A549 (cell line): Measurements from ENCODE around the gene UNC5CL. TPM values are rescaled to one million over a fixed set of nuclear protein-coding genes. Genes with fewer than 3 reads are reported as not detected.

Experiments
- ATAC-seq, 2 experiments: fragments of 200-7000 bp in 1 of 2; fragments of >200 bp in 1 of 2; cut with Nextera tagmentation in 1 of 2; cut with Tn5 transposase in 1 of 2; 3 replicates each; pipeline versions ENCODE4 v1.8.0 to v1.9.1; 2018 to 2020; ENCODE audit warnings: mild to moderate bottlenecking in 1 of 2, moderate library complexity in 1 of 2
- CTCF ChIA-PET: fragments of 300-600 bp; sonication (Branson Sonifier 250); formaldehyde crosslinking; extraction: SDS; loops from one replicate; lab custom pipeline; 2021; ENCODE audit warnings: antibody characterized with exemption, inconsistent platforms; lab: Yijun Ruan, JAX
- POLR2A ChIA-PET: fragments of 350-600 bp; formaldehyde crosslinking; extraction: SDS; loops from one replicate; lab custom pipeline; 2021; ENCODE audit warnings: antibody characterized with exemption, inconsistent platforms; lab: Yijun Ruan, JAX
- DNase-seq, 2 experiments: peaks; one replicate each; pipeline versions ENCODE4 v3.0.0 to v3.0.0-alpha.2; 2011 to 2016; ENCODE audit warnings: low read depth in 1 of 2, low spot score in 1 of 2
- FAIRE-seq: peaks from 2 replicates; lab custom pipeline; 2011; peaks lifted over from hg19 to GRCh38; lab: Jason Lieb, UNC
- H3K27ac ChIP-seq, 2 experiments: fragments of >200 bp; sonication (Bioruptor Twin); formaldehyde crosslinking; 3 replicates each; pipeline ENCODE4 v1.5.1; 2016 to 2017
- H3K4me1 ChIP-seq: fragments of >200 bp; sonication (Bioruptor Twin); formaldehyde crosslinking; 3 replicates; pipeline ENCODE4 v1.6.1; 2016
- H3K4me2 ChIP-seq: fragments of >200 bp; sonication (Bioruptor Twin); formaldehyde crosslinking; 3 replicates; pipeline ENCODE4 v1.6.1; 2016
- H3K4me3 ChIP-seq: fragments of >200 bp; sonication (Bioruptor Twin); formaldehyde crosslinking; 3 replicates; pipeline ENCODE4 v1.5.1; 2016
- H3K9me3 ChIP-seq: fragments of >200 bp; sonication (Bioruptor Twin); formaldehyde crosslinking; 3 replicates; pipeline ENCODE4 v1.6.1; 2016
- BHLHE40 ChIP-seq: IDR thresholded peaks from 2 replicates; pipeline ENCODE4 v1.6.1; 2012; ENCODE audit warnings: low read depth, low read length, inconsistent platforms
- CBX2 ChIP-seq: fragments of 200-600 bp; sonication (generic); IDR thresholded peaks from 2 replicates; pipeline ENCODE4 v1.6.1; 2016; ENCODE audit warnings: low read depth, mild to moderate bottlenecking, borderline replicate concordance
- CEBPB ChIP-seq, 2 experiments: fragments of >200 bp in 1 of 2; sonication (Bioruptor Twin) in 1 of 2; formaldehyde crosslinking in 1 of 2; IDR thresholded peaks; 2 replicates each; pipeline ENCODE4 v1.6.1; 2012 to 2016
- CHD4 ChIP-seq: fragments of 200-600 bp; sonication (generic); IDR thresholded peaks from 2 replicates; pipeline ENCODE4 v1.6.1; 2016; ENCODE audit warnings: antibody characterized with exemption, mild to moderate bottlenecking, borderline replicate concordance
- EHMT2 ChIP-seq: fragments of 200-600 bp; sonication (generic); IDR thresholded peaks from 2 replicates; pipeline ENCODE4 v1.6.1; 2016; ENCODE audit warnings: antibody characterized with exemption, low read depth, mild to moderate bottlenecking, moderate library complexity
- FOSL2 ChIP-seq, 2 experiments: fragments of 450-650 bp in 1 of 2; fragments of >200 bp in 1 of 2; sonication (Bioruptor Twin) in 1 of 2; formaldehyde crosslinking; IDR thresholded peaks; 2 replicates each; pipeline versions ENCODE4 v1.5.0 to v1.6.1; 2016 to 2020; ENCODE audit warnings: mild to moderate bottlenecking in 1 of 2, moderate library complexity in 1 of 2
- HDAC2 ChIP-seq: fragments of 200-600 bp; sonication (generic); IDR thresholded peaks from 2 replicates; pipeline ENCODE4 v1.6.1; 2016
- HOXB5 ChIP-seq: fragments of 250-450 bp; sonication (Bioruptor Pico); IDR thresholded peaks from 2 replicates; pipeline ENCODE4 v1.5.0; 2020; ENCODE audit warnings: mild to moderate bottlenecking, moderate library complexity
- JUNB ChIP-seq: fragments of >200 bp; sonication (Bioruptor Twin); formaldehyde crosslinking; IDR thresholded peaks from 2 replicates; pipeline ENCODE4 v1.6.1; 2016
- KDM1A ChIP-seq: fragments of 200-600 bp; sonication (generic); IDR thresholded peaks from 2 replicates; pipeline ENCODE4 v1.6.1; 2016; ENCODE audit warnings: low read depth, mild to moderate bottlenecking
- MAZ ChIP-seq: fragments of 150-350 bp; IDR thresholded peaks from 2 replicates; pipeline ENCODE4 v1.6.1; 2014; ENCODE audit warnings: antibody characterized with exemption, low read depth, low read length, borderline replicate concordance
- MYC ChIP-seq: IDR thresholded peaks from 2 replicates; pipeline ENCODE4 v1.6.1; 2012; ENCODE audit warnings: mild to moderate bottlenecking, inconsistent platforms, low read length, improper control_type of control experiment, borderline replicate concordance
- NFE2L2 ChIP-seq: fragments of 150-350 bp; conservative IDR thresholded peaks from 2 replicates; pipeline ENCODE4 v1.6.1; 2014; ENCODE audit warnings: low read length
- NR3C1 ChIP-seq: fragments of >200 bp; sonication (Bioruptor Twin); formaldehyde crosslinking; IDR thresholded peaks from 3 replicates; pipeline ENCODE4 v1.6.1; 2017
- POLR2AphosphoS2 ChIP-seq: conservative IDR thresholded peaks from 2 replicates; pipeline ENCODE4 v1.6.1; 2012; ENCODE audit warnings: low read length, improper control_type of control experiment, inconsistent platforms
- RAD21 ChIP-seq, 2 experiments: fragments of >200 bp in 1 of 2; sonication (Bioruptor Twin) in 1 of 2; formaldehyde crosslinking in 1 of 2; IDR thresholded peaks in 1 of 2; conservative IDR thresholded peaks in 1 of 2; 2 replicates in 1 of 2; 3 replicates in 1 of 2; pipeline ENCODE4 v1.6.1; 2012 to 2018; ENCODE audit warnings: inconsistent platforms in 1 of 2
- RFX5 ChIP-seq: fragments of 450-650 bp; IDR thresholded peaks from 2 replicates; pipeline ENCODE4 v1.7.1; 2014; ENCODE audit warnings: antibody characterized with exemption, mild to moderate bottlenecking, moderate library complexity
- SREBF2 ChIP-seq: fragments of 450-650 bp; IDR thresholded peaks from 2 replicates; pipeline ENCODE4 v1.6.1; 2014; ENCODE audit warnings: mild to moderate bottlenecking, moderate library complexity
- ZSCAN20 ChIP-seq: fragments of 250-450 bp; sonication (Bioruptor Pico); IDR thresholded peaks from 2 replicates; pipeline ENCODE4 v1.8.0; 2022; ENCODE audit warnings: mild to moderate bottlenecking, moderate library complexity
- WGBS: methylation state at CpG from one replicate; pipeline ENCODE4 v1.1.6; 2017; ENCODE audit errors: missing lambda C conversion rate; 5-methylcytosine and 5-hydroxymethylcytosine counted together
- polyA plus RNA-seq, 4 experiments: library from polyadenylated mRNA; depleted of rRNA in 3 of 4; stranded (reverse); fragments of >200 nt; fragmentation: RNase III in 1 of 4; extraction: RNeasy Plus Mini Kit Qiagen cat#74134 plus additional on column Dnase treatment in 1 of 4; gene quantifications; 2 replicates in 3 of 4; 3 replicates in 1 of 4; pipeline ENCODE4 v1.2.3, GENCODE V29; 2011 to 2017
- TF ChIP-seq, protein P1 (sequence below): fragments of >200 bp; sonication (Bioruptor Twin); formaldehyde crosslinking; IDR thresholded peaks from 3 replicates; pipeline ENCODE4 v1.5.1; 2016
- TF ChIP-seq, protein P2 (sequence below): fragments of 200-600 bp; sonication (generic); IDR thresholded peaks from 2 replicates; pipeline ENCODE4 v1.6.1; 2016; ENCODE audit warnings: antibody characterized with exemption, mild to moderate bottlenecking, moderate library complexity
- TF ChIP-seq, protein P3 (sequence below): fragments of >200 bp; sonication (Bioruptor Twin); formaldehyde crosslinking; IDR thresholded peaks from 3 replicates; pipeline ENCODE4 v1.6.1; 2016
- TF ChIP-seq, protein P4 (sequence below): IDR thresholded peaks from 2 replicates; pipeline ENCODE4 v1.6.1; 2012; ENCODE audit warnings: low read depth, borderline replicate concordance
- TF ChIP-seq, protein P5 (sequence below): fragments of 450-650 bp; IDR thresholded peaks from 2 replicates; pipeline ENCODE4 v1.6.1; 2014; ENCODE audit warnings: antibody characterized with exemption
- TF ChIP-seq, protein P6 (sequence below): fragments of 150-350 bp; IDR thresholded peaks from 2 replicates; pipeline ENCODE4 v1.6.1; 2014; ENCODE audit warnings: low read depth, mild to moderate bottlenecking, low read length
- TF ChIP-seq, protein P7 (sequence below): fragments of 250-450 bp; sonication (Bioruptor Pico); IDR thresholded peaks from 2 replicates; pipeline ENCODE4 v1.5.0; 2020; ENCODE audit warnings: low read depth, mild to moderate bottlenecking, moderate library complexity
- TF ChIP-seq, protein P8 (sequence below): fragments of >200 bp; sonication (Bioruptor Twin); formaldehyde crosslinking; IDR thresholded peaks from 2 replicates; pipeline ENCODE4 v1.6.1; 2016

UNC5CL gene
- polyA plus RNA-seq, 2 of the 4 experiments (the other 2 are of a cell fraction), result 1.1 to 2.8 TPM

DNA sequence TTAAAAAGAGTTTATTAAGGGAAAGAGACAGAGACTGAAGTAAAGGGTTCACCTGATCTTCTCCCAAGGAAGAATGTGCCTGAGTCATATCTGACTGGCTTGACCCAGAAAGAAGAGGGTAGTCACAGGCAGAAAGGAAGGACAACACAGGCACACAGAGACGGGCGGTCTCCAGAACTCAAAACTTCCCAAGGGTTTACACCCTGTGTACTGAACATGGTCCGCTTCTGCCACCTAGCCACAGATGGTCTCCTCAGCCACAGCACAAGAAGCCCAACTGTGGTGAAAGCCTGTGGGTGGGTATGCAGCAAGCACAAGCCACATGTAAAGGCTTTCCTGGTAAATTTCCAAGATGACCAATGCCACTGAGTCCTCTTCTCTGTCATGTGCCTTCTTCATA is 17.2 kb downstream of the UNC5CL start (continued):
- TF ChIP-seq CEBPB (IDR thresholded peaks at IDR 0.05), result no peak
- TF ChIP-seq EHMT2, result no peak
- no peak for TF ChIP-seq FOSL2 (IDR thresholded peaks at IDR 0.05)
- TF ChIP-seq FOSL2 (CRISPR knock-in tag; IDR thresholded peaks at IDR 0.05), result peak; percentile 20; the same call in 1 of the 2 replicates
- no peak for TF ChIP-seq JUNB
- peak; percentile 87 to 88 for TF ChIP-seq RAD21 (conservative IDR thresholded peaks at IDR 0.05 in 1 of 2, IDR thresholded peaks at IDR 0.05 in 1 of 2)
- TF ChIP-seq NFE2L2, result no peak
- no peak for TF ChIP-seq SREBF2
- TF ChIP-seq POLR2AphosphoS2, result no peak
- TF ChIP-seq HDAC2, result no peak
- TF ChIP-seq MYC, result no peak
- no peak for TF ChIP-seq KDM1A
- TF ChIP-seq, protein P1, sequence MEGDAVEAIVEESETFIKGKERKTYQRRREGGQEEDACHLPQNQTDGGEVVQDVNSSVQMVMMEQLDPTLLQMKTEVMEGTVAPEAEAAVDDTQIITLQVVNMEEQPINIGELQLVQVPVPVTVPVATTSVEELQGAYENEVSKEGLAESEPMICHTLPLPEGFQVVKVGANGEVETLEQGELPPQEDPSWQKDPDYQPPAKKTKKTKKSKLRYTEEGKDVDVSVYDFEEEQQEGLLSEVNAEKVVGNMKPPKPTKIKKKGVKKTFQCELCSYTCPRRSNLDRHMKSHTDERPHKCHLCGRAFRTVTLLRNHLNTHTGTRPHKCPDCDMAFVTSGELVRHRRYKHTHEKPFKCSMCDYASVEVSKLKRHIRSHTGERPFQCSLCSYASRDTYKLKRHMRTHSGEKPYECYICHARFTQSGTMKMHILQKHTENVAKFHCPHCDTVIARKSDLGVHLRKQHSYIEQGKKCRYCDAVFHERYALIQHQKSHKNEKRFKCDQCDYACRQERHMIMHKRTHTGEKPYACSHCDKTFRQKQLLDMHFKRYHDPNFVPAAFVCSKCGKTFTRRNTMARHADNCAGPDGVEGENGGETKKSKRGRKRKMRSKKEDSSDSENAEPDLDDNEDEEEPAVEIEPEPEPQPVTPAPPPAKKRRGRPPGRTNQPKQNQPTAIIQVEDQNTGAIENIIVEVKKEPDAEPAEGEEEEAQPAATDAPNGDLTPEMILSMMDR, result peak; percentile 65
- TF ChIP-seq, protein P2, sequence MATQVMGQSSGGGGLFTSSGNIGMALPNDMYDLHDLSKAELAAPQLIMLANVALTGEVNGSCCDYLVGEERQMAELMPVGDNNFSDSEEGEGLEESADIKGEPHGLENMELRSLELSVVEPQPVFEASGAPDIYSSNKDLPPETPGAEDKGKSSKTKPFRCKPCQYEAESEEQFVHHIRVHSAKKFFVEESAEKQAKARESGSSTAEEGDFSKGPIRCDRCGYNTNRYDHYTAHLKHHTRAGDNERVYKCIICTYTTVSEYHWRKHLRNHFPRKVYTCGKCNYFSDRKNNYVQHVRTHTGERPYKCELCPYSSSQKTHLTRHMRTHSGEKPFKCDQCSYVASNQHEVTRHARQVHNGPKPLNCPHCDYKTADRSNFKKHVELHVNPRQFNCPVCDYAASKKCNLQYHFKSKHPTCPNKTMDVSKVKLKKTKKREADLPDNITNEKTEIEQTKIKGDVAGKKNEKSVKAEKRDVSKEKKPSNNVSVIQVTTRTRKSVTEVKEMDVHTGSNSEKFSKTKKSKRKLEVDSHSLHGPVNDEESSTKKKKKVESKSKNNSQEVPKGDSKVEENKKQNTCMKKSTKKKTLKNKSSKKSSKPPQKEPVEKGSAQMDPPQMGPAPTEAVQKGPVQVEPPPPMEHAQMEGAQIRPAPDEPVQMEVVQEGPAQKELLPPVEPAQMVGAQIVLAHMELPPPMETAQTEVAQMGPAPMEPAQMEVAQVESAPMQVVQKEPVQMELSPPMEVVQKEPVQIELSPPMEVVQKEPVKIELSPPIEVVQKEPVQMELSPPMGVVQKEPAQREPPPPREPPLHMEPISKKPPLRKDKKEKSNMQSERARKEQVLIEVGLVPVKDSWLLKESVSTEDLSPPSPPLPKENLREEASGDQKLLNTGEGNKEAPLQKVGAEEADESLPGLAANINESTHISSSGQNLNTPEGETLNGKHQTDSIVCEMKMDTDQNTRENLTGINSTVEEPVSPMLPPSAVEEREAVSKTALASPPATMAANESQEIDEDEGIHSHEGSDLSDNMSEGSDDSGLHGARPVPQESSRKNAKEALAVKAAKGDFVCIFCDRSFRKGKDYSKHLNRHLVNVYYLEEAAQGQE, result no peak

DNA sequence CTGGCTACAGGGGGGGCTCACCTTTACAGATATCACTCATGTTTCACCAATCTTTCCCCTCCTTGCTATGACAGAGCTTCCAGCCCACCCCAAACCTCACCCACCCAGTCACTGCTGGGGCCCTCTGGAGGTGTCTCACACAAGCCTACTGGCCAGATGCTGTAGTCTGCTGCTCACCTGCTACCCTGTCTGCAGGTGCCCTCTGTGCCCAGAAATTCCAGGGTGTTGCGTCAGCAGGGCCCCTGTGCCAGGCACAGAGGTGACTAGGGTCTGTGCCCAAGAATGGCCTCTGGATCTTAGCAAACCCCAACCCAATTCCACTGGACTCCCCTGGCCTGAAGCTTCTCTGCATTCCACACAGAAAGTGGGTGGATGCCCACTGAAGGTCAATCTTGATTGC is 21.4 kb downstream of the UNC5CL start:
- WGBS, result no CpG with 5 or more reads among the region's 1 CpG
- TF ChIP-seq, protein P3, sequence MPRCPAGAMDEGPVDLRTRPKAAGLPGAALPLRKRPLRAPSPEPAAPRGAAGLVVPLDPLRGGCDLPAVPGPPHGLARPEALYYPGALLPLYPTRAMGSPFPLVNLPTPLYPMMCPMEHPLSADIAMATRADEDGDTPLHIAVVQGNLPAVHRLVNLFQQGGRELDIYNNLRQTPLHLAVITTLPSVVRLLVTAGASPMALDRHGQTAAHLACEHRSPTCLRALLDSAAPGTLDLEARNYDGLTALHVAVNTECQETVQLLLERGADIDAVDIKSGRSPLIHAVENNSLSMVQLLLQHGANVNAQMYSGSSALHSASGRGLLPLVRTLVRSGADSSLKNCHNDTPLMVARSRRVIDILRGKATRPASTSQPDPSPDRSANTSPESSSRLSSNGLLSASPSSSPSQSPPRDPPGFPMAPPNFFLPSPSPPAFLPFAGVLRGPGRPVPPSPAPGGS, result no peak
- no peak for TF ChIP-seq ZSCAN20
- no peak for TF ChIP-seq CHD4
- no peak for TF ChIP-seq HDAC2
- TF ChIP-seq, protein P4, sequence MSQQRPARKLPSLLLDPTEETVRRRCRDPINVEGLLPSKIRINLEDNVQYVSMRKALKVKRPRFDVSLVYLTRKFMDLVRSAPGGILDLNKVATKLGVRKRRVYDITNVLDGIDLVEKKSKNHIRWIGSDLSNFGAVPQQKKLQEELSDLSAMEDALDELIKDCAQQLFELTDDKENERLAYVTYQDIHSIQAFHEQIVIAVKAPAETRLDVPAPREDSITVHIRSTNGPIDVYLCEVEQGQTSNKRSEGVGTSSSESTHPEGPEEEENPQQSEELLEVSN, result no peak
- TF ChIP-seq, protein P5, sequence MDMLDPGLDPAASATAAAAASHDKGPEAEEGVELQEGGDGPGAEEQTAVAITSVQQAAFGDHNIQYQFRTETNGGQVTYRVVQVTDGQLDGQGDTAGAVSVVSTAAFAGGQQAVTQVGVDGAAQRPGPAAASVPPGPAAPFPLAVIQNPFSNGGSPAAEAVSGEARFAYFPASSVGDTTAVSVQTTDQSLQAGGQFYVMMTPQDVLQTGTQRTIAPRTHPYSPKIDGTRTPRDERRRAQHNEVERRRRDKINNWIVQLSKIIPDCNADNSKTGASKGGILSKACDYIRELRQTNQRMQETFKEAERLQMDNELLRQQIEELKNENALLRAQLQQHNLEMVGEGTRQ, result no peak
- TF ChIP-seq, protein P6, sequence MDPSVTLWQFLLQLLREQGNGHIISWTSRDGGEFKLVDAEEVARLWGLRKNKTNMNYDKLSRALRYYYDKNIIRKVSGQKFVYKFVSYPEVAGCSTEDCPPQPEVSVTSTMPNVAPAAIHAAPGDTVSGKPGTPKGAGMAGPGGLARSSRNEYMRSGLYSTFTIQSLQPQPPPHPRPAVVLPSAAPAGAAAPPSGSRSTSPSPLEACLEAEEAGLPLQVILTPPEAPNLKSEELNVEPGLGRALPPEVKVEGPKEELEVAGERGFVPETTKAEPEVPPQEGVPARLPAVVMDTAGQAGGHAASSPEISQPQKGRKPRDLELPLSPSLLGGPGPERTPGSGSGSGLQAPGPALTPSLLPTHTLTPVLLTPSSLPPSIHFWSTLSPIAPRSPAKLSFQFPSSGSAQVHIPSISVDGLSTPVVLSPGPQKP, result no peak
- no peak for TF ChIP-seq MAZ
- no peak for TF ChIP-seq RFX5
- no peak for TF ChIP-seq FOSL2 (IDR thresholded peaks at IDR 0.05)
- TF ChIP-seq FOSL2 (CRISPR knock-in tag; IDR thresholded peaks at IDR 0.05), result no peak
- TF ChIP-seq, protein P7, sequence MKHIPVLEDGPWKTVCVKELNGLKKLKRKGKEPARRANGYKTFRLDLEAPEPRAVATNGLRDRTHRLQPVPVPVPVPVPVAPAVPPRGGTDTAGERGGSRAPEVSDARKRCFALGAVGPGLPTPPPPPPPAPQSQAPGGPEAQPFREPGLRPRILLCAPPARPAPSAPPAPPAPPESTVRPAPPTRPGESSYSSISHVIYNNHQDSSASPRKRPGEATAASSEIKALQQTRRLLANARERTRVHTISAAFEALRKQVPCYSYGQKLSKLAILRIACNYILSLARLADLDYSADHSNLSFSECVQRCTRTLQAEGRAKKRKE (CRISPR knock-in tag), result no peak
- TF ChIP-seq, protein P8, sequence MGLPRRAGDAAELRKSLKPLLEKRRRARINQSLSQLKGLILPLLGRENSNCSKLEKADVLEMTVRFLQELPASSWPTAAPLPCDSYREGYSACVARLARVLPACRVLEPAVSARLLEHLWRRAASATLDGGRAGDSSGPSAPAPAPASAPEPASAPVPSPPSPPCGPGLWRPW, result no peak
- TF ChIP-seq NR3C1, result no peak
- no peak for TF ChIP-seq POLR2AphosphoS2
- no peak for TF ChIP-seq CBX2
- no peak for TF ChIP-seq SREBF2
- no peak for TF ChIP-seq NFE2L2
- TF ChIP-seq HOXB5 (CRISPR knock-in tag), result no peak
- no peak for TF ChIP-seq BHLHE40
- H3K4me2 ChIP-seq, result no peak overlapping the region
- H3K4me3 ChIP-seq, result no peak overlapping the region
- peaks cover 6% of the 10 kb centered on the region; the same call in 1 of the 3 replicates for H3K9me3 ChIP-seq
- ChIA-PET POLR2A (no interaction called here), CTCF (interaction anchor here (1.4 to 3.7 kb wide), 4 partner anchors 10 to 123 kb away, joined by 3 to 21 read pairs (median 6); partner anchors contain the start of gene UNC5CL)
- H3K27ac ChIP-seq, result peak overlapping the region; percentile 58 to 80; a peak in 5 of 6 replicates
- DNase-seq (no peak), ATAC-seq (no peak), FAIRE-seq (no peak)
- peaks cover 50% of the 10 kb centered on the region for H3K4me1 ChIP-seq
